Epithelial cell of prostate (primary cell): Measurements from ENCODE around the gene ADGRE1.

Source experiments
- DNase-seq: peaks from one replicate; pipeline ENCODE4 v3.0.0-alpha.2; 2011; ENCODE audit warnings: low read depth, low spot score
- H3K27ac ChIP-seq: fragments of 450-650 bp; 2 replicates; pipeline ENCODE4 v1.5.1; 2017; ENCODE audit warnings: mild to moderate bottlenecking

Gene ADGRE1

GRCh38 chr19:6948884-6949283, 61.5 kb downstream of the ADGRE1 start:
- DNase-seq: no peak
- no peak overlapping the region for H3K27ac ChIP-seq

GRCh38 chr19:6952956-6953355, 65.6 kb downstream of the ADGRE1 start:
- no peak for DNase-seq
- H3K27ac ChIP-seq: no peak overlapping the region

GRCh38 chr19:6955082-6955481, 67.7 kb downstream of the ADGRE1 start:
- DNase-seq: no peak
- no peak overlapping the region for H3K27ac ChIP-seq

GRCh38 chr19:6956573-6956972, 69.2 kb downstream of the ADGRE1 start:
- H3K27ac ChIP-seq: no peak overlapping the region
- DNase-seq: no peak

- DNase-seq: no peak
These were observed 71.4 kb downstream of the ADGRE1 start for GRCh38 chr19:6958791-6959190.

GRCh38 chr19:6963244-6963852, 76.0 kb downstream of the ADGRE1 start:
- DNase-seq: no peak
- no peak overlapping the region for H3K27ac ChIP-seq

More at GRCh38 chr19:6958791-6959190, 71.4 kb downstream of the ADGRE1 start:
- H3K27ac ChIP-seq: no peak overlapping the region

- DNase-seq: no peak
These were observed 76.6 kb downstream of the ADGRE1 start for GRCh38 chr19:6963937-6964336.

GRCh38 chr19:6967967-6968366, 80.6 kb downstream of the ADGRE1 start:
- H3K27ac ChIP-seq: no peak overlapping the region
- DNase-seq: no peak

More at GRCh38 chr19:6963937-6964336, 76.6 kb downstream of the ADGRE1 start:
- no peak overlapping the region for H3K27ac ChIP-seq

- no peak for DNase-seq
- no peak overlapping the region for H3K27ac ChIP-seq
These were observed 82.1 kb downstream of the ADGRE1 start for GRCh38 chr19:6969490-6969889.

- no peak overlapping the region for H3K27ac ChIP-seq
- DNase-seq: no peak
These were observed 82.6 kb downstream of the ADGRE1 start for GRCh38 chr19:6970021-6970420.

- DNase-seq: no peak
- H3K27ac ChIP-seq: no peak overlapping the region
These were observed 83.1 kb downstream of the ADGRE1 start for GRCh38 chr19:6970443-6970842.

- H3K27ac ChIP-seq: no peak overlapping the region
- no peak for DNase-seq
These were observed 84.0 kb downstream of the ADGRE1 start for GRCh38 chr19:6971366-6971765.

GRCh38 chr19:6976197-6976596, 88.8 kb downstream of the ADGRE1 start:
- DNase-seq: no peak
- no peak overlapping the region for H3K27ac ChIP-seq

GRCh38 chr19:6979399-6979798, 92.0 kb downstream of the ADGRE1 start:
- H3K27ac ChIP-seq: no peak overlapping the region
- no peak for DNase-seq

- DNase-seq: no peak
- H3K27ac ChIP-seq: no peak overlapping the region
These were observed 96.1 kb downstream of the ADGRE1 start for GRCh38 chr19:6983448-6983847.

- H3K27ac ChIP-seq: no peak overlapping the region
- DNase-seq: no peak
These were observed 100.5 kb downstream of the ADGRE1 start for GRCh38 chr19:6987850-6988249.

GRCh38 chr19:6988257-6988656, 100.9 kb downstream of the ADGRE1 start:
- no peak overlapping the region for H3K27ac ChIP-seq
- no peak for DNase-seq
